NCI-H1417 treated with DMSO at 0.1 percent for 48 hours (cell line): Measurements from ENCODE around the gene SUSD1.
"Not testable (repeated sequence)": the region's sequence is repeated elsewhere in the genome, so short reads cannot be mapped to it uniquely, and the experiment has no call there.

Experiments
- DNase-seq: peaks from one replicate; lab custom pipeline; 2025; lab: John Stamatoyannopoulos, UW

SUSD1 gene

DNA sequence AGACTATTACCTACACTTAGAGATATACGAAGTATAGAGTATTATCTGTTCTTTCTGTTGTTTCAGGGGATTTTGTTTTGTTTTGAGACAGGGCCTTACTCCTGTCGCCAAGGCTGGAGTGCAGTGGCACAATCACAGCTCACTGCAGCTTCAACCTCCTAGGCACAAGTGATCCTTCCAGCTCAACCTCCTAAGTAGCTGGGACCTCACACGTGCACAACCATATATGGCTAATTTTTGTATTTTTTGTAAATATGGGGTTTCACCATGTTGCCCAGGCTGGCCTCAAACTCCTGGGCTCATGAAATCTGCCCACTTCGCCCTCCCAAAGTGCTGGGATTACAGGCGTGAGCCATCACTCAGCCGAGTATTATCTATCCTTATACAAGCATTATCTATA lies 45.9 kb downstream of the SUSD1 start:
- no peak for DNase-seq

DNA sequence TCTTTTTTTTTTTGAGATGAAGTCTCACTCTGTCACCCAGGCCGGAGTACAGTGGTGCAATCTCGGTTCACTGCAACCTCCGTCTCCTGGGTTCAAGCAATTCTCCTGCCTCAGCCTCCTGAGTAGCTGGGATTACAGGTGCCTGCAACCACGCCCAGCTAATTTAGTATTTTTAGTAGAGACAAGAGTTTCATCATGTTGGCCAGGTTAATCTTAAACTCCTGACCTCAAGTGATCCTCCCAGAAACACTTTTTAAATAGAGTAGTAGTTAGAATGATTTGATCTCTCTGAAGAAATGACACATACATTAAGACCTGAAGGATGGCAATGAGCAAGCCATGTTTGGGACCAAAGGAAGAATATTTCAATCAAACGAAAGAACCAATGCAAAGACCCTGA lies 46.7 kb downstream of the SUSD1 start:
- not testable (repeated sequence) for DNase-seq

DNA sequence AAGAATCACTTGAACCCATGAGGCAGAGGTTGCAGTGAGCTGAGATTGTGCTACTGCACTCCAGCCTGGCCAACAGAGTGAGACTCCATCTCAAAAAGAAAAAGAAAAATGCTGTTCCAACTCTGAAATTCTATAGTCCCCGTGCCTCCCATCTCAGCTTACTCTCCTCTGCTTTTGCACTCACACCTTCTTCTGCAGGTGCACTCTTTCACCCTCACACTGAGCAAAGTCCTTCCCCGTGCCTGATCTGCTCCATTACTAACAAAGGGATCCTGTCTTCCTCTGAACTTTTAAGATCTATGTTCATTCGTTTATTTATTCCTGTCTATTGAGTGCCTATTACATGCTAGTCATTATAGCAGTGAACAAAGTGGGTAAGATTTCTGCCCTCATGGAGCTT lies 47.8 kb downstream of the SUSD1 start:
- DNase-seq = no peak

DNA sequence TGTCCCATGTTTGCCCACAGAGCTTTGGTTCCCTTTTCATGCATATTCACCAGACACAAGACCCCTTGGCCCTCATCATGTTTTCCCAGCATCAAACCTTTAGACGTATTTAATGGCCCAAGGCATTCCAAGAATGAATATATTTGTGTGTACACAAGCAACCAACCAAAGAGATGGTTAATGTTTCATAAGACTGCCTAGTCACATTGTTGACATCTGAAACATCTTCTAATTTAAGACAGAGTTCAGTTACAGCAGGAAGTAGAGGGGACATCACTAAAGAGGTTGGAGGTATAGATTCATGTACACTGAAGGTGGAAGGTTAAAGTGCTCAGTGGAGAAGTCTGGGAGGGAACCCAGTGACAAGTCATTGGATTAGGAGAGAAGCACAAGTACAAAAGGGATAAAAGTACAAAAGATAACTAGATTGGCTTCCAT lies 49.1 kb downstream of the SUSD1 start:
- no peak for DNase-seq

DNA sequence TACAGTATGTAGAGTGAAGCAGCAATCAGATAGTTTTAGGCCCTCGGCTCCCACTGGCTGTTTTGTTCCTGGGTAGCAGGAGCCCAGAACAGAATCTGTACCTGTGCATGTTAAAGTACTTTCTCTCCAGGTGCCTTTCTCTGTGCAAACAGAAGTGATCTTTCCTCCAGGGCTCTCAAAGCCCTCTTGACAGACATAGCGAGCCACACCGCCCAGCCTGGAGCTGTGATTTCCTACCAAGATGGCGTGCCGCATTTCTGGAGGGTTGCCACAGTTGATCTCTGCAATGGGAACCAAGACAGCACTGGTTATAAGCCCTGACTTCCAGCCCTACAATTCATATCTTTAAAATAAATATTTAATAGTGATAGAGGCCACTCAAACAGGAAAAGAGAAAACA lies 50.9 kb downstream of the SUSD1 start:
- DNase-seq = no peak

DNA sequence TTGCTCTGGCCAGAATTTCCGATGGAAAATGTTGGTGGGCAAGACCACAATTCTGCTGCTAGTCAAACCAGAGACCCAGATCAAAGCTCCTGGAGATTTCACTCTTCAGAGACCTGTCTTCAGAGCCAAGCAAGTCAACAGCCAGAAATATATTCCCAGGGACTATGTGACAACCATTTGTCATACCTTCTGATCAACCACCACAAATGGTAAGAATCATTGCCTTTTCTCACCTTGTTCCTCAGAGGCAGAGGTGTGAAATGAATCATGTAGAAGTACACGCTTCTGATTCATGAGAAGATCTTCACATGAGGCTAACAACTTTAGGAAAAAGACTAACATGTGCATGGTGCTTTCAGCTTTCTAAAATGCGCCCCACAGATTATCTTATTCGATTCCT lies 53.5 kb downstream of the SUSD1 start:
- DNase-seq = no peak

DNA sequence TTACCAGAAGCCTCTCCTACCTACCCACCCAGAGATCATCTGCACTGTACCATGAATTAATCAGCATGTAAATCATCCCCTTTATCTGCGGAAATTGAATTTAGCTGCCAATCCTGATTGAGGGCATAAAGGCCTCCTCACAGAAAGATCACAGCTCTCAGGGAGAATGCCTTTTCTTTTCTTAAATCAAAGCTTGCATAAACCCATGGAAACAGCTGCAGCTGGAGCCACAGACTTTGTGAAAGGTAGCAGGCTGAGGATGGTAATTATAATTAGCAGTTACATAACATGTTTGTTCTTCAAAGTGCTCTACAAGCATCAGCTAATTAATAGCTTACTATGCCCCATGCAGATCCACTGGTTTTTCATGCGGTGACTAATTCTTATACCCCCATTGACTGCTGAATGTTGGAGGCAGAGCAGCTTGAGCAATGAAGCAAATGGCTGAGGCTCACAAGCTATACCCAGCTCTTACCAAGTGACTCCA lies 54.6 kb downstream of the SUSD1 start:
- peak; percentile 87 for DNase-seq

DNA sequence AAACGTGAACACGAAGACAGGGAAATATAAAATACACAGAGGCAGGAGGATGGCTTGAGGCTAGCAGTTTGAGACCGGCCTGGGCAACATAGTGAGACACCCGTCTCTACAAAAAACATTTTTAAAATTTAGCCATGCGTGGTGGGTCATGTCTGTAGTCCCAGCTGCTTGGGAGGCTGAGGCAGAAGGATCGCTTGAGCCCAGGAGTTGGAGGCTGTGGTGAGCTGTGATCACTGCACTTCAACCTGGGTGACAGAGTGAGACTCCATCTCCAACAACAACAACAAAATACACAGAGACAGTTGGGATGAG lies 55.1 kb downstream of the SUSD1 start:
- no peak for DNase-seq

DNA sequence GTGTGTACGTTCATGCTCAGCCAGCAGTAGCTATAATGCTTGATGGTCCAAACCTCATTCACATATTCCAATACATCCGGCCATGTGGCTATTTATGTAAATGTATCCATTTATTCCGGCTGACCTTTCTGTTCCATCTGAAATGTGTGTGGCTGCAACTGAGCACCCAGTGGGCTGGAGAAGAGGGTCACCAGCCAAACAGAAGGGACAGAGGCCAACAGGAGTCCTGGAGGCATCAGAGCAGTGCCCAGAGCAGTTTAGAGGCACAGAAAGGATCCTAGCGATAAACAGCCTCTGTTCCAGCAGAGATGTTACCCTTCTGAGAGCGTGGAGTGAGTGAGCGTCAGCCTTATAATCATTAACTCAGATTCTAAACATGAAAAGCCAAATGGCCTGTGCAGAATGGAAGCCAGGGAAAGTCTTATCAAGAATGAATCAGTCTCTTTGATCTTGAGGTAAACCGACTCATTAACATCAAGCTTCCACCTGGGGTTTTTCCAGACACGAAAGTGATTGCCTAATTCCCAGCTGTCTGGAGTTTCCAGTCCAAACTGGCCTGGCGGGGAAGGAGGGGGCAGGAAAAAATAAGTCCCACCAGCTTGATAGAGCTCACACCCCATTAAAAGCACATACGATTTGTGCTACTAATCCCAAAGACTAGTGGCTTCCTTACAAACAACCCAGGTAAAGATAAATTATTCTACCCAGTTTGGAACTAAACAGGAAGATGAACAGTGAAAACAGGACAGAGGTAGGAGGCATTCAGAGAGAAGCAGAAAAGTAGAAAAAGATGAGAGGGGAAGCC lies 55.7 kb downstream of the SUSD1 start:
- DNase-seq = no peak

DNA sequence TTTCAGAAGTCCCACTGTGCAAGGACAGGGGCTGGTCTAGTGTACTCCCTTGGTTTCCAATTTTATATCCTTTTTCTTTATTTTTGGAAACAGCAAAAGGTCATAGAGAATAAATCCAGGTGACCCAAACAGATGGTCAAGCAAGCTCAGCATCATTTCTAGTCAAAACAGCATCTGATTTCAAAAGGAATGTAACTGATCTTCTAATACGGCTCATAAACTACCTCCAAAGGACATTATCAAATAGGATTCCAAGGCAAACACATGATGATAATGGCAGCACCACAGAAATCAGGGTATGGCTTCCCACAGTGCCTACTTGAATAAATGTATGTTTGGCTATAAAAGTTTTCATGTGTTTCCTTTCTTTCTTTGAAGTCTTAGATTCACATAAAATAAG lies 57.1 kb downstream of the SUSD1 start:
- no peak for DNase-seq

DNA sequence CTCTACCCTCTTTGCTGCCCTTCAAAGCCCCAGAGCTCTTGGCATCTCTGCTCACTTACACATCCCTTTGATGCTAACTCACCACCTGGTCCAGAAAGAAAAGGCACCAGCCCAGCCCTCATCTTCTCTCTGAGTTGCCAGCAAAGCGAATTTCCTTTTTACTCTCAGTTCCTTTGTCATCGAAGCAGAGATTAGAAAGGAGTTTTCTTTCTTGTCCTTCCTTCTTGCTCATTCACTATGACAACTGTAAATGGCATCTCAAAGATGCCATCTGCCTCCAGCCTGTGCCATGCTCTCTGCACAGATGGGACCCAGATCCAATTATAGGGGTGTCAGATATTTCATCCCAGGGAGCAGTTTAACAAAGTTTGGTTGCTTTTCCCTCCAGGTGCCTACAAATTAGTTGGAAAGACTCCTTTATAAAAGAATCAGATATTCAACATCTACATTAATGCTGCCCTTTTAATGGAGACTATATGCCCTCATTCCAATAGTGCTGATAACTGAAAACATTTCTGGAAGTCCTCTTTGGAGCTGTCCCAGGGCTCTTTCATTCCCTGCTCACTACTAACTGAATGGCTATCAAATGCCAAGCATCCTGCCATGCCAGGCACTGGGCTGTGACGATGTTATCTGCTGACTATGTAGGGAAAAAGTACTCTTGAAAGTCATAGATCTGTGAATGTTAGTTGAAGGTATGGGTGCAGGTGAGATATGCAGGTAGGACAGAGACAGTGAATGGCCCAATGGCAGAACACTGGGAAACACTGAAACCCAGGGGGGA lies 58.9 kb downstream of the SUSD1 start:
- no peak for DNase-seq

DNA sequence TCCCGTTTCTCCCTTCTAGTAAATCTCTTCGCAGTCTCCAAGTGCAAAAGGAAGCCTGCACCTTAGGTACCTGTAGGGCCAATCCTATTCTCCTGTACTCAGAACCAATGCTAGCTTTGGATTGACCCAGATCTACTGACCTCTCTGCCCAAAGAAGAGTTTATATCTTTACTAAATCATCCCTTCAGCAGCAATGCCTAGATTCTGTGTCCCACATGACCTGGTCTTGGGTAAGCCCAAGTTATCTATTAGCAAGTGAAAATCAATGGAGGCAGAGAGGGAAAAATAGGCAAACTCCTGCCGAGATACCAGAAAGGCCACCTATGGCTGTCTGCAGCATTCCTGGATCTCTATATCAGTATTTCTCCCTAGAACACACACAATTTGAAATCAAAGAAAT lies 60.0 kb downstream of the SUSD1 start:
- DNase-seq = no peak

DNA sequence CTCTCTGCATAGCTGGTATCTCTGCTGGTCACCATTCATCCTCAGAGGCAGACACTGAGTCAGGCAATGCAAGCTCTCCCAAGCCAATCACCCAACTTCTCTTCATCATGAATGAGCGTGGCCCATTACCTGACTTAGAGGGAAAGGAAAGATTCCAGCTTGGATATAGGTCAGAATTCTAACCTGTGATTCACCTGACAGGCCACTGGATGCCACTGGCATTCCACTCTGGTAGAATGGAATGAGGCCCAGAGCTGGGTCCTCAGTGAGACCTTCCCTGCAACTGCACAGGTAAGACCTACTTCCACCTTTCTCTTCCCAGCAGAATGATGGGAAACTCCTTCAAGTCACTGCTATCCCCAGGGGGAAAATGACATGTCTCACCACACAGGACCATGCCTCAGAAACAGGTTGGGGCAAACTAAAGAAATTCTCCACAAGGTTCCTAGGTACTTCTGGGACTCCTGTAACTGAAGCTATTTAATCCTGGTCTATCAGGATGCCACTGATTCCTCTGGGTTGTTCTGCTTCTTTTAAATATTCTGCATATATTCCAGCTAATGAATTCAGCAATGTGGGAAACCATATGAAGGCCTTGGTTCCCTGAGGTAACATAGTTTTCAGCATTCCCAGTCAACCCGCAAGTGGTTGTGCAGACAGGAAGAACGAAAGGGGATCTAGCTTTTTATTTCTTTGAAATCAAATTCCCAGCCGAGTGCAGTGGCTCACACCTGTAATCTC lies 62.0 kb downstream of the SUSD1 start:
- no peak for DNase-seq

DNA sequence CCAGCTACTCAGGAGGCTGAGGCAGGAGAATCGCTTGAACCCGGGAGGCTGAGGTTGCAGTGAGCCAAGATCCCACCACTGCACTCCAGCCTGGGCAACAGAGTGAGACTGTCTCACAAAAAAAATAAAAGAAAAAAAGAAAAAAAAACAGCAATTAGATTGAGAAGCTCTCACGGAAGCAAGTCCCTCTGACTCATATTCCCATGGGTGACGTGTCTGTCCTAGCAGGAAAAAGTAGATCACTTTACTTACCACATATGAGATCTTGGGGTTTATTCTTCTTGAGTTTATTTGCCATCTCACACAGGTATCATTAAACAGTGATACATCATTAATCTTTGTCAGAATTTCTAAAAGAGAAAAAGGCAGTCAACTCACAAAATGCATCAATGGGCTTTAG lies 62.6 kb downstream of the SUSD1 start:
- DNase-seq = no peak

DNA sequence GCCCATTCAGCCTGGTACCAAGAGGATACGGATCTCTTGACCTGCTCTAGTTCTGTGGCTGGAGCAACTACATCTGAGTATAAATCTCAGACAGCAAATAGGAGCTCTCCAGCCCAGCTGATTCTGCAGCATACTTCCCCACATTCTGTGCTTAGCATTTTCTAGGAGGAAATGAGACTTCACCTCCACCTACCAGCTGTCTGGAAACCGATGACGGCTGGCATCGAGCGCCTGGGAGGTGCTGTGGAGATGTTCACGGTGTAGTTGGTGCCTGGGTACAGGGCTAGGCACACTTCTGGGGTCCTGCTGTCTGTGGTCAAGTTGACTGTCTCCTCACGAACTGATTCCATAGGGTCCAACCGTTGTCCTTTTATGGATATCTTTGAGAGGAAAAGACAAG lies 63.6 kb downstream of the SUSD1 start:
- no peak for DNase-seq

DNA sequence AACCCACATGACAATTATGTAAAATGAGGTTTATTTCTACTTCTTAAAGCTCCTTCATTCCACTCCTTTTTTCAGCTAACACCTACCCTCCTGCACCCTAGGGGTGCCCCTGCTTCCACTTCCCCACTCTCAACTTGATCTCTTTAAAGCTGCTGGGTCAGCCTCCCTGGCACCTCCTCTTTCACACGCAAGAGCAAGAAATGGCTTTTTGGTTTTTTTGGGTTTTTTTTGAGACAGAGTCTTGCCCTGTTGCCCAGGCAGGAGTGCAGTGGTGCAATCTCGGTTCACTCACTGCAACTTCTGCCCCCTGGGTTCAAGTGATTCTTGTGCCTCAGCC lies 64.4 kb downstream of the SUSD1 start:
- no peak for DNase-seq

DNA sequence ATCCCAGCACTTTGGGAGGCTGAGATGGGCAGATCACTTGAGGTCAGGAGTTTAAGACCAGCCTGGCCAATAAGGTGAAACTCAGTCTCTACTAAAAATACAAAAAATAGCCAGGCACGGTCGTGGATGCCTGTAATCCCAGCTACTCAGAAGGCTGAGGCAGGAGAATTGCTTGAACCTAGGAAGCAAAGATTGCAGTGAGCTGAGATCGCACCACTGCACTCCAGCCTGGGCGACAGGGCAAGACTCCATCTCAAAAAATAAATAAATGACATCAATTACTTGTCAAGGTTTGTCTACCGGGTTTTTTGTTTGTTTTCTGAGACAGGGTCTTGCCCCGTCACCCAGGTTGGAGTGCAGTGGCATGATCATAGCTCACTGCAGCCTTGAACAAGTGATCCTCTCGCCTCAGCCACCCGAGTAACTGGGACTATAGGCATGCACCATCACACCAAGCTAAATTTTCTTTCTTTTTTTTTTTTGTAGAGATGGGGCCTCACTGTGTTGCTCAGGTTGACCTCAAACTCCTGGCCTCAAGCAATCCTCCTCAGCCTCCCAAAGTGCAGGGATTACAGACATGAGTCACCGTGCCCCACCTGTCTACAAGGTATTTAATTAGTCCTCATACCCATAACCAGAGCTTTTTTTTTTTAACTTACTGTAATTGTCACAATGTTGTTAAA lies 64.9 kb downstream of the SUSD1 start:
- no peak for DNase-seq

DNA sequence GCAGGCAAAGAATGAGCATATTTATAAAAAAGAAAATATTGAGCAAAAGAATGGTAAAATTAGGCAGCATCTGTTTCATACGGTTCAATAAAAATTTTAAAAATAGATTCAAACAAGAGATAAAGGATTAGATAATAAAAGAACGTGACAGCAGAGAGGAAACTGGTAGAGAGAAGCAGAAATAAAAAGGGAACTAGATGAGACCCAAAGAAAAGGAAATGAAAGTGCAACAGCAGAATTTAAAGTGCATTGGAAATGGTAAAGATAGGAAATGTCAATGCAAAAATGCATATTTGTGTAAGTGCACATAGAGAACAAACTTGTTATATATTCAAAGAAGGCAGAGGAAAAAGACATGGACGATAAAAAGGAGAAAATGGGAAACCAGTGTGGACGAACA lies 70.2 kb downstream of the SUSD1 start:
- no peak for DNase-seq

DNA sequence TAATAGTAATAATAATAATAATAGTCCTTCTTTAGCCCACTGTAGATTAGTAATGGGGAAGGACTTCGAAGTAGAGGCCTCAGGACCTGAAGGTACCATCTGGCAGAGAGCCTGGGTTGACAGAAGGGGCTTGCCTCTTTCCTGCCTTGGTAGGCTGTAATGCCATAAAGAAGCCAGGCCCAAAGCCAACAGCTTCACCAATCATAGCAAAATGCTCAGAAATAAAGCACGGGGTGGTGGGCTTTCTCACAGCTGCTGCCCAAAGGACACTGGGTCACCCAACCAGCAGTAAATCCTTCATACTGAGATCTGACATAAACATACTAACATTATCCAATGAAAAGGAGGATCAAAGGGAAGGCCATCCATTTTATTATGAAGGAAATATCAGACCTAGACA lies 70.7 kb downstream of the SUSD1 start:
- no peak for DNase-seq

DNA sequence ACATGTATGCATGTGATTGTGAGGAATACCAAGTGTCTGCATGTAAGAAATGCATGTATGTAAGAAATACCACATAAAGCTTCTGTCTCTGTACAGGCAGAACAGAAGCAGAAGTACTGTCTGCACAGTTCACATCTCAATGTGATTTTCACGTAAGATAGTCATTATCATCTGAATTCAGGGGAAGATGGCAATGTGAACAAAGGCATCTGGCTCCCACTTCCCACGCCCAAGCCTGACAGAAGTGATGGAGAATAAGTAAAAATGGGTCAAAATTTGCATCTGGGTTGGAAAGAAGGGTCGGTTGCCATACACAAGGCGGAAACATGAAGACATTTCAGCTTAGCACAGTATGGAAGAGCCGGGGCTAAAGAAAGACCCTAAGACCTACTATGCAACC lies 71.7 kb downstream of the SUSD1 start:
- DNase-seq = no peak

DNA sequence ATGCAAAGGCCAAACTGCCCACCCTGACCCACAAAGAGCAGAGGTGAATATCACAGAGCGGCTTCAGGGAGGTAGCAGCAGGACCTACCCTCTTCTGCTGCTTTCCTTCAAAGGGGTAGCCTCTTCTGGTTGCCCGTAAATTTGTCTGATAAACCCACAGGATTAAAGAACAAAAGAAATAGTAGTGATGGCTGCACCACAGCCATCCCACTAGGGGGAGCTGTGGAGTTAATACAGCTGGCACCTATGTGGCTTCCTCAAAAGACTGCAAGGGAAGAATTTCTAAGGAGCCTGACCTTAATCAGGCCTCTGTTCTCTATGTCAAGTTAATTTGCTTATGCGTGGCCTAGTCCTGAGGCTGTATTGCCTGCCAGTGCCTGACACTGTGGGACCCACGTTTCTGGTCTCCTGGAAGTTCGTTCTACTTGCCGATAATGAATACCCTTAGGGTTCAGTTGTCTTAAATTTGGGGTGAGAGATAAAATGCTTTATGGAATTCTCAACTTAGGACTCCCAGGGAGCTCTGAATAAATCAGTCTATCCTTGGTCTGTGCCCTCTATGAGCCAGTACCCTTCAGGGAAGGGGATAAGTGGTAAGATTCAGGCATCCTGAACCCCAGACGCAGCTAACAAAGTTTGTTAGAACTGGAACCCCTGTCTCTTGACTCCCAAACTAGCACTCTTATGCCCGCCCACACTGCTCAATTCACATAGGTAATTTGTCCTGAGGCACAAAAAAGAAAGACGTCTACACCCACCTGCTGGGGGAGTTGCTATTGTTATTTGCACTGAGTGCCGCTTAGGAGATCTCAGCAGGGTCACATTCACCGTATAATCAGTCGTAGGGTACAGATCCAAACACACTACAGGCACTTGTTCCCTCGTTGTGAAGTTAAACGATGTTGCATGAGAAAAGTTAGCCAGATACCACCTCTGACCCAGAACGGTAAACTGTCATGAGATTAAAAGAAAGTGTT lies 77.1 kb downstream of the SUSD1 start:
- DNase-seq = peak; percentile 15
